Ishikawa (cell line): ENCODE data around the gene MBTD1.

Experiments
- EP300 ChIP-seq: IDR thresholded peaks from 2 replicates; pipeline ENCODE4 v1.6.1; 2012; ENCODE audit warnings: borderline replicate concordance
- RAD21 ChIP-seq: IDR thresholded peaks from 2 replicates; pipeline ENCODE4 v1.6.1; 2012; ENCODE audit warnings: low read depth

- TF ChIP-seq RAD21 (no peak), EP300 (no peak)
Measured at GRCh38 chr17:51200295-51200694, 59.6 kb downstream of the MBTD1 start.
